Activated T-helper 9 cell treated with anti-CD3 and anti-CD28 coated beads, Interleukin-2, amount 50 U/mL, for 16 hours (primary cell): ENCODE results near the gene KDM4B.

Experiments used
- DNase-seq: peaks from one replicate; pipeline ENCODE4 v3.0.0-alpha.2; 2020; ENCODE audit warnings: low read depth

The KDM4B gene

DNA sequence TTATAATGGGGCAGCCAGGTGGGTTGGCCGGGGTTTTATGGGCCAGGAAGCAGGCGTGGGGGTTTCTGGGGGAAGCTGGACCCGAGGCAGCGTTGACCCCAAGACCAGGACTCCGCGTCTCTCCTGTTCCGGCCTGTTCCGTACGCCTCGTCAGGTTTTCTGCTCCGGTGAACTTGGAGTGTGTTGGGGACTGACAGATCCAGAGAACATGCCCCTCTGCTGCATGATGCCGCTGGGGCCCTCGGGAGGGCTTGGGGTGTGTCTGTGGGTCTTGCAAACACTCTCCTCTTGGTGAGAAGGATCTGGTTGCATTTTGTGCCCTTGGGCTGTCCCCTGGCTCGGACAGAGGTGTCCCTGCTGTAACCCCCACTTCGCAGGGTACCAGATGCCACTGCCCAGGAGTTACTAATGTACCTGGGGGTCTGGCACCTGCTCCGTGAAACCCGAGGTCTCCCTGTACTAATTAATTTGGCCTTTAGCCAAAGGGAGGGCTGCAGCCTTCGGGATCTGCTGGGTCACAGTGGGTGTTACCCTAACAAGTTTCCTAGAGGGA, 15.6 kb downstream of the KDM4B start:
- no peak for DNase-seq

DNA sequence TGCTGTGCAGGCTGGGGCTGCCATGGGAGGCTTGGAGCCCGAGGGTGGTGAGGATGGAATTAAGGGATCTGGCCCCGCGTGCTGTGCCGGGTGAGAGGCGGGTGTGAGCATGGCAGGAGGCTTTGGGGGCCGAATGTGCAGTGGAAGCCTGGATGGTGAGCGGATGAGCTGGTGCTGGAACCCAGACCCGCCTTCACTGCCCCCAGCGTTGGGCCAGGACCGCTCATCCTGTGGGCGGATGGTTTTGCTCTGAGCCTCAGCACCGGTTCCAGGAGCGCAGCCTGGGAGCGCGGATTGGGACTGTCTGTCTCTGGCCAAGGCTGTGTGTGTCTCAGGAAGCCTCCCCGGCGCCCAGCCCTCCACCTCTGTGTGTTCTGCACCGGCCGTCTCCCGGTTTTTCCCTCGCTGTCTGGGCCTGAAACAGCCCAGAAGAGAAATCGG, 16.7 kb downstream of the KDM4B start:
- DNase-seq = no peak

DNA sequence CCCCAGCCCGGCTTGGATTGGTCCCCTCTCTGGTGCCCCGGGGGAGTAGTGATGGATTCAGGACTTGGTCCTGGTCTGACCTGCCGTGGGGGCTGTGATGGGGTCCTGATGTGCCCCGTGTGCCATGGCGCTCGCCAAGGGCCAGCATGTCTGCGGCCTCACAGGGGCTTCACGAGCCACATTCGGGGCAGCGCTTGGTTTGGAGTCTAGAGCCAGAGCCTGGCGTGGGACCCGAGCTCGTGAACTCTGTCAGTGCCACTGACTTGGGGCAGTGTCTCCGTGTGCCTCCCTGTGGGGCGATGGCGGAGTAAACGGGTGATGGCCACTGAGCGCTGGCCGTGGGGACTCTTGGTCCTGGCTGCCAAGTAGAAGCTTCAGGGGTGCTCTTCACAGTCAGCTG, 17.1 kb downstream of the KDM4B start:
- no peak for DNase-seq

DNA sequence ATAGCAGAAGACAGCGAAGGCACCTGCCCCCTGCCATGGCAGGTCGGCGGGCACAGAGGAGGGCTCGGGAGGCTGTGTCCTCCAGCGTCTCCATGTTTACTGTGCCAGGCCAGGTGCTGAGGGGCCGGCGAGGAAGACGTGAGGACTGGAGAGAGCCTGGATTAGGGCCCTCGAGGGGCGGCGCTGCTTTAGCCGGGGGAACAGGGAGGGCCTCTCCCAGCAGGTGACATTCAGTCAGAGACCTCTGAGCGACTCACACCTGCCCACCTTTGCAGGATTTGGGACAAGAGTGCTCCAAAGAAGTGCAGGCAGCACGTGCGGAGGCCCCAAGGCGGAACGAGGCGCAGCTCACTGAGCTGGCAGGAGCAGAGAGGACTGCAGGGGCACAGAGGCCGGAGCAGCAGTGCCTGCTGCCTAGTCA, 17.6 kb downstream of the KDM4B start:
- DNase-seq = no peak

DNA sequence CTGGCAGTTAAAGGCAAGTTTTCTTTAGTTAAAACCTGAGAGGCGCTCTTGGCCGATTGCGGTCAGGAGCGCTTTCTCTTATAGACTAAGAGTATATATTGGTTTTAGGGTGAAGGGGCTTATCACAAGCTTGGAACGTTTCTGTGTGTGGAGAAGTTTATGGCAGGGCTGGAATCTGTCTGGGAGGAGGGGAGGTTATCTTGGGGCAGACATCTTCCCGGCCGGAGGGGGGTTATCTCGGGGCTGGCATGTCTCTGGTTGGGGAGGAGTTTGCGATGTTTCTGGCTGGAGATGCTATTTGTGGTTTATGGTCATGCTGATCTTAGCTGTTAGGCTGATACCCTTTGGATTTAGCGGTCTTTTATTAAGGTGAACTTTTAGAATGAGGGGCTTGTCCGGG, 18.3 kb downstream of the KDM4B start:
- no peak for DNase-seq

DNA sequence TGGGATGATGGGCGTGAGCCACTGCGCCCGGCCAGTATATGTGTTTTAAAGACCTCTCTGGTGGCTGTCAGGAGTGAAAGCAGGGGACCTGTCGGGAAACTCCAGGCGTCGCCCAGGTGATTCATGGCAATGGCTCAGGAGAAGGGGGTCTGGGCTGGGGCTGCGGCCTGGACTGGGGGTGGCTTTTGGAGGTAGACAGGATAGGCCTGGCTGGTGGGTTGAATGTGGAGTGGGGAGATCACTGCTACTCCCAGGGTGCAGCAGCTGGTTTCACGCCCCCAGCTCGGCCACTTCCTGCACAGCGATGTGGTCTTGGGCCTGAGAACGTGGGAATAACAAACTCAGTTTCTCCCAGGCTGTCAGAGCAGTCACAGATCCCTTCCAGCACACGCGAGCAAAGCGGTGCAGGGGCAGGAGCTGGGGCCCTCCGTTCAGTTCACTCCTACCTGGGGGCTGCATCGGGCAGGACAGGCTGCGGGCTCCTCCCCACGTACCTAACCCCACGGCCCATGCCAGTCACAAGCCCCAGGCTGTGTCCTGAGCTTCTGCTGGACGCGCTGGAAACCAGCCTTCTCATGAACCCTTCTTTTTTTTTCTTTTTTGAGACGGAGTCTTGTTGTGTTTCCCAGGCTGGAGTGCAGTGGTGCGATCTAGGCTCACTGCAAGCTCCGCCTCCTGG, 18.9 kb downstream of the KDM4B start:
- no peak for DNase-seq

DNA sequence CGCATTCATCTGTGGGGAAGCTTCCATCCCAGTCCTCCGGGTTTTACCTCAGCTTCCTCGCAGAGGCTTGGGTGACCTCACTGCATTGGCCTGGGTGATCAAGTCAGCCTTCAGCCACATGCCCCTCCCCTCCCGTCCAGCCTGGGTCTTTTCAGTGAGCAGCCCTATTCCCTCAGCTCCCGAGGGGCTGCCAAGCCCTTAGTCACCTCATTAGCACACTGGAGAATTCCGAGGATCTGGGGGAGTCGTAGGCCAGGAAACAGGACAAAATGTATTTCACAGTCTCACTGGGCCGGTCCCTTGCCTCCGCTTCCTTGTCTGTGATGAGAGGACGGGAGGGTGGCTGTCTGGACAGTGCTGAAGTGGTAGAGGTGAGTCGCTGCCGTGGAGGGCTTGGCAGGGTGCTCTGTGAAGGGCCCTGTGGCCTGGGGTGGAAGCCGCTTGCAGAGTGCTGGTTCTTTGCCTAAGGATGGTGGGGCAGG, 19.9 kb downstream of the KDM4B start:
- DNase-seq = no peak

DNA sequence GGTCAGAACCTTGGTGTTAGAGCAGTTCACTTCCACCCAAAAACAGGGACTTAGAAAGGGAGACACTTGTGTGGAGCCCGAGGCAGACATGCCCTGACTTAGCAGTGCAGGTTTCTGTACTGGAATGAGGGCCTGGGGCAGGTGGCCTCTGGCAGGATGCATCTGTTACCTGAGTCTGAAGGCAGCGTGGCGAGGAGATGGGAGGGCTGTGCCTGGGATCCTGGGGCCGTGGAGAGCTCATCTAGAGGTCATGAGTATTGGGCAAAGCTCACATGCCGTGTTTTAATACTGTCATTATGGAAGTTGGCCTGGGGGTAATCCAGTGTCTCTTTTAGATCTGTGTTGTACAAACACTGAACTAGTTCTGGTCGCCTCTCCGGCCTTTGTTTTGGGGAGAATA, 21.4 kb downstream of the KDM4B start:
- DNase-seq = no peak

DNA sequence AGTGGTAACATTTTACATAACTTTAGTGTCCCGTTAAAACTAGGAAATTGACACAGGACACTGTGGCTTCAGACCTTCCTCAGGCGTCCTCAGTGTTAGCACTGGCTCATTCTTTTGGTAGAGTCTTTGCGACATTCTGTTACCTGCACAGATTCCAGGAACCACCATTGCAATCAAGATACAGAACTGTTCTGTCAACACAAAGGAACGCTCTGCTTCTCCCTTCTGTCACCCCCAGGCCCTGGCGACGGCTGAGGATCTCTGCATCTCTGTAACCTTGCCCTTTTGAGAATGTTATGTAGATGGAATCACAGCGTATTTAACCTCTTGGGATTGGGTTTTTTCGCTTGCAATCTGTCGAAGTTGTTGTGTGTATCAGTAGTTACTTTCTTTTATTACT, 22.6 kb downstream of the KDM4B start:
- DNase-seq = no peak

DNA sequence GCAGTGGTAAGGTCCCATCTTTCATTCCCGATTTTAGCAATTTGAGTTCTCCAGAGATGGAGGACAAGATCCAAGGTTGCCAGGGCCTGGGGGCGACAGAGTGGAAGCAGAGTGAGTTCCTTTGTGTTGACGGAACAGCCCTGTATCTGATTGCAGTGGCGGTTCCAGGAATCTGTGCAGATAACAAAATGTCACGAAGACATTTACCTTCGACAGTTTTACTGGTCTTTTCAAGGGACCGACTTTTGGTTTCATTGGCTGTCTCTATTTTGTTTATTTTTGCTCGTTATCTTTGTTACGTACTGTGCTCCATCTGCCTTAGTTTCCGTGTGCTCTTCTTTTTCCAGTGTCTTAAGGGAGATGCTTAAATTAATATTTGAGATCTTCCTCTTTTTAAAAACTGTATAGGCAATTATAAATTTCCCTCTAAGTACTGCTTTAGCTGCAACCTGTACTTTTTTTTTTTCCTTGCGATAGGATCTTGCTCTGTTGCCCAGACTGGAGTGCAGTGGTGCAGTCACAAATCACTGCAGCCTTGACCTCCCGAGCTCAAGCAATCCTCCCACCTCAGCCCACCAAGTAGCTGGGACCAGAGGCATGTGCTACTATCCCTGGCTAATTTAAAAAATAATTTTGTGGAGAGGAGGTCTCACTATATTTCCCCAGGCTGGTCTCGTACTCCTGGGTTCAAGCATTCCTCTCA, 23.2 kb downstream of the KDM4B start:
- DNase-seq = no peak

DNA sequence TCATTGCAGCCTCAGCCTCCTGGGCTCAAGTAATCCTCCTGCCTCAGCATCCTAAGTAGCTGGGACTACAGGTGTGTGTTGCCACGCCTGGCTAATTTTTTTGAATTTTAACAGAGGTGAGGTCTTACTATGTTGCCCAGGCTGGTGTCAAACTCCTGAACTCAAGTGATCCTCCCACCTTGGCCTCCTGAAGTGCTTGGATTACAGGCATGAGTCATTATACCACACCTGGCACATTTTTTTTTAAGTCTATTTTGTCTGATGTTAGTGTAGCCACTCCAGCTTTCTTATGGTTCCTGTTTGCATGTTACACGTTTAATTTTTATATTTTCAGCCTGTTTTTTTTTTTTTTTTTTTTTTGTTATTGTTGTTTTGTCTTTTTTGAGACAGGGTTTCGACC, 24.8 kb downstream of the KDM4B start:
- DNase-seq = no peak

DNA sequence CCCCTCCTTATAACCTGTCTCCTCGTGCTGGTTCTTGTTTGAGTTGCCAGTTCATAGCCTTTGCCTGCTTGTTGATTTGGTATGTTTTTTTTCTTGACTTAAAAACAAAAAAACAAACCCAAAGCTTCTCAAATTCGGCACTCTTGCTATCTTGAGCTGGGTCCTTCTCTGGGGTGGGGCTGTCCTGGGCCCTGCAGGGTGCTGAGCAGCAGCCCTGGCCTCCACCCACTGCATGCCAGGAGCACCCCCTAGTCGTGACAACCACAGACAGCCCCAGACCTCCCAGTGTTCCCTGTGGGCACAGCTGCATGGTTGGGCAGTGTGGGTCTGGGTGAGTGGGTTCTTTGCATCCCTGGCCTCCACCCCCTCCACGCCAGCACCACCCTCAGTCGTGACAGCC, 27.8 kb downstream of the KDM4B start:
- DNase-seq = no peak

DNA sequence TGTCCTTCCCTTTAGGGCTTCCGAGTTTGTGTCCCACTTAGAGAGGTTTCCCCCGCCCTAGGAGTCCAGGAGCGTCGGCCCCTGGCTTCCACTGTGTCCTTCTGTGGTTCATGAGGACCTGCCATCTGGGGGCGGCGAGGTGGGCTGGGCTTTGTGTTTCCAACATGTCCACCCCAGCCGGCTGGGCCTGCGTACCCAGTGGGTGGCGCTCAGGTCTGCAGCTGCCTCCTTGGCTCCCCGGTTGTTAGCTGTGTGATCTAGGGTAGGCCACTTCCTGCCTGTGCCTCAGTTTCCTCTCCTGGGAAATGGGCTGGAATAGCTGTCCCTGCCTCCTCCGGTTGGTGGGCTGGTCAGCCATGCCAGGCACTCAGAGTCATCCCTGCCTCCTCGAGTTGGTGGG, 28.4 kb downstream of the KDM4B start:
- DNase-seq = no peak

DNA sequence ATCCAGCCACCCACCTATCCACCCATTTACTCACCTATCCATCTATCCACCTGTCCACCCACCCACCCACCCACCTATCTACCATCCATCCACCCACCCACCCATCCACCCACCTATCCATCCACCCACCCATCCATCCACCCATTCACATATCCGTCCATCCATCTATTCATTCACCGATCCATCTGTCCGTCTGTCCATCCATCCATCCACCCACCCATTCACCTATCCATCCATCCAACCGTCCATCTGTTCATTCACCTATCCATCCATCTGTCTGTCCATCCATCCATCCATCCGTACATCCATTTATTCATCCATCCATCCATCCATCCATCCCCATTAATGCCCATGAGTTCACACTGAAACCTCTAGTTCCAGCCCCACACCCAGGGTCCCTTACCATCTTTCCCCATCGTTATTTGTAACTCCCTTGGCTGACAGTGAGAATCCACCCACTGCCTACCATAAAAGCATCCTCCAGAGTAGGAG, 31.3 kb downstream of the KDM4B start:
- DNase-seq = no peak

DNA sequence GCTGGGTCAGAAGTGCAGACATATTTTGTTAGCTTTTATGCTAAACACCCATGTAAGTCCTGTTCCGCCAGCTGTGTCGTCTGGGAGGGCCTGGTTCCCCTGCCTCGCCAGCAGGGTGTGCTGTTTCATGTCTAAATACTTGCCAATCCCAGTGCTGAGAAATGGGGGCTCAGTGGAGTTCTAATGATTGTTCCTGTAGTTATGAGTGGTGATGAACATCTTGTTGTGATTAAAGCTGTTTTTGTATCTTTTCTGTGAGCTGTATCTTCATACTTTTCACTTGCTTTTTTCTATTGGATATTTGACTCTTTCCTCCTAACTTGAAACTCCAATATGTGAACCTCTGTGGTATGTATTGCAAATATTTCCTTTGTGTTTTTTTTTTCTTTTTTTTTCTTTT, 32.7 kb downstream of the KDM4B start:
- no peak for DNase-seq

DNA sequence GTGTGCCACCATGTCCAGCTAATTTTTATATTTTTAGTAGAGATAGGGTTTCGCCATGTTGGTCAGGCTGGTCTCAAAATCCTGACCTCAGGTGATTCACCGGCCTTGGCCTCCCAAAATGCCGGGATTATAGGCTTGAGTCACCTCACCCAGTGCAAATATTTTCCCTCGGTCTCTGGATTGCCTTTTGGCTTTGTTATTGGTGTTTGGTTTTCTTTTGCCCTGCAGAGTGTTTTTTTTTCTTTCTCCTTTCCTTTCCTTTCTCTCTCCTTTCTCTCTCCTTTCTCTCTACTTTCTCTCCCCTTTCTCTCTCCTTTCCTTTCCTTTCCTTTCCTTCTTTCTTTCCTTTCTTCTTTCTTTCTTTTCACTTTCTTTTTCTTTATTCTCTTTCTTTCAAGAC, 33.2 kb downstream of the KDM4B start:
- no peak for DNase-seq

DNA sequence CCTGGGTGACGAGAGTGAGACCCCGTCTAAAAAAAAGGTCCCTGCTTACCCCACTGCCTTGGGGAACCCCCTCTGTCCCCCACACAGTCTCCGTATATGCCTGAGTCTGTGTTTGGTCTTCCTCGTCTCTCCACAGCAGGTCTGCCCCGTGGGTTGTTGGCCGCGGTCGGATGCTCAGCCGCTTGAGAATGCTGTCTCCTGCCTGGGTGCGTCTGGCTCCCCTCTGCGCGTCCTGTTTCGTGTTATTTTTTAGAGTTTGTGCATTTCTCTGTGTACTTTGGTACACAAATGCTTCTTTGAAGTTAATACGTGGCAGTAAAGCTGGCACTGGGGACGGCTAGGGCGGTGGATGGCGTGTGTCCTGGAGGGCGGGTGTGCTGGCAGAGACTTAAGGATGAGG, 34.9 kb downstream of the KDM4B start:
- no peak for DNase-seq

DNA sequence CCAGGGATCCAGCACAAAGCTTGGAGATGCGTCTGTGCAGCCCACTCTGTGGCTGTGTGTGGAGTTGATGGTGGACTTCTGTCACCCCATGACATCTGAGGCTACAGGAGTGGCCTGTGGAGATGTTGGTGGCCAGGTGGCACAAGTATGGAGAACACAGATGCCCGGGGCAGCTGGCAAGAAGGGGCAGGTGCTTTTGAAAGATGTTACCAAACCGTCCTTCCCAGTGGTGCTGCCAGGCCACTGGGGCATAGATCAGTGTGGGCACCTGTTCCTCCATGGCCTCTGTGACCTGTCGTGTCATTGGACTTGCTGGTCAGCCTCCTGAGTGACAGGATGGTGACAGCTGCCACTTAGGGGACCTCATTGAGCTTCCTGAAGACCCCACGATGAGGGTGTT, 36.2 kb downstream of the KDM4B start:
- DNase-seq = no peak

DNA sequence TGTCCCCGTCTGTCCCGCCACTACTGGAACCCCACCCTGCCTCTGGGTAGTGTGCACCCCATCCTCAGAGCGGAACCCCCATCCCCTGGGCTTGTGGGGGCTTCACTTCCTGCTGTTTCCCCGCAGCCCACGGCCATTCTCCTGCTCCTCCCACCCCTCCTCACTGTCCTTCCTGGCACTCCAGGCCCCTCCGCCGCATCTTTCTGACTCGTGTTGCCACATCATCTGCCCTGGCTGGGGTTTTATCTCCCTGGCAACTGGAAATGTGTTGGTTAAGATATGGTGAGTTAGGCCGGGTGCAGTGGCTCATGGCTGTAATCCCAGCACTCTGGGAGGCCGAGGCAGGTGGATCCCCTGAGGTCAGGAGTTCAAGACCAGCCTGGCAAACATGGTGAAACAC, 37.3 kb downstream of the KDM4B start:
- DNase-seq = no peak

DNA sequence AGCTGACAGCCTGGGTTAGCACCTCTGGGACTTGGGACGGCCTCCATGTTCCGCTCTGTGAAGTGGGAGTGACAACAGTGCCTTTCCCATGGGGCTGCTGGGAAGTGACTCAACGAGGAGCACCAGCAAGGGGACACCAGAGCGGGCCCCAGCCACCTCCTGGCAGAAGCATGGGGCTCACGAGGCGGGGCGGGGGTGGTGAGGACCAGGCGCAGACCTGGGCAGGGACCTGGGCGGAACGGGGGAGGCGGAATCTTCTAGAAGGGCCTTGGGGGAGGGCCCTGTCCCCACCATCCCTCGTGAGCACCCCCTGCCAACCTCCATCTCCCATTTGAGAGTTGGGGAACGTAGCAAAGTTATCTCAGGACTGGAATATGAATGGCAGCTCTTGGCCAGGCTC, 37.9 kb downstream of the KDM4B start:
- no peak for DNase-seq

DNA sequence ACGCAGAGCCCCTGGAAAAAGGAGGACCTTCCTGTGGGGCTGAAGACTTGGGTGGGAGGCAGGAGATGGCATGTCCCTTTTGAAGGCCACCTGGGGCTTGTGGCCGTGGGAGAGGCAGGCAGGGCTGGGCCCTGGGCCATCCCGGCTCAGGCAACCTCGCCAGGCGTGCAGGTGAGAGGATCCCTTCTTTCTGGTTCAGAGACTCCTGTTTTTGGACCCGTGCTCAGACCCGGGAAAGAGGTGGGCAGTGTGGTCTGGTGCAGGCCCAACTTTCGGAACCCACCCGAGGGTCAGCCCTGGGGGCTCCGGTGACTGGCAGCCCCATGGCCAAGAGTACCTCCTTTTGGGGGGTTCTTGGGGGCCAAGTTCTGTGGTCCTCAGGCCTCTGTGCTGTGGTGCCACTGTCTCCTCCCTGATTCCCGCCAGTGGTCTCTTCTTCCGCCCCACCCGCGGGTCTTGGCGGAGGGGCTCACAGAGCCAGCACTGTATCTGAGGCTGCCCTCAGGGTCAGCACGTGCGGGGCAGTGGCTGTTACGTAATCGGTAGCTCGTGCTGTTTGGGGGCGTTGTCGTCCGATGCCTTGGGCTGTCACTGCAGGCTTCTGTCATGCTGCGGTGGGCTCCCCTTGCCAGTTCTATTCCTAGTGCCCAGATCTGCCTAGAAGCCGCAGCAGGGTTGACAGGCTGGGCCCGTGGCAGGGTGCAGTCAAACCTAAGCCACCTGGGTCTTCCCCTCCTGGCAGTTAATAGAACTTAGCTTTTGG, 42.7 kb downstream of the KDM4B start:
- DNase-seq = no peak

DNA sequence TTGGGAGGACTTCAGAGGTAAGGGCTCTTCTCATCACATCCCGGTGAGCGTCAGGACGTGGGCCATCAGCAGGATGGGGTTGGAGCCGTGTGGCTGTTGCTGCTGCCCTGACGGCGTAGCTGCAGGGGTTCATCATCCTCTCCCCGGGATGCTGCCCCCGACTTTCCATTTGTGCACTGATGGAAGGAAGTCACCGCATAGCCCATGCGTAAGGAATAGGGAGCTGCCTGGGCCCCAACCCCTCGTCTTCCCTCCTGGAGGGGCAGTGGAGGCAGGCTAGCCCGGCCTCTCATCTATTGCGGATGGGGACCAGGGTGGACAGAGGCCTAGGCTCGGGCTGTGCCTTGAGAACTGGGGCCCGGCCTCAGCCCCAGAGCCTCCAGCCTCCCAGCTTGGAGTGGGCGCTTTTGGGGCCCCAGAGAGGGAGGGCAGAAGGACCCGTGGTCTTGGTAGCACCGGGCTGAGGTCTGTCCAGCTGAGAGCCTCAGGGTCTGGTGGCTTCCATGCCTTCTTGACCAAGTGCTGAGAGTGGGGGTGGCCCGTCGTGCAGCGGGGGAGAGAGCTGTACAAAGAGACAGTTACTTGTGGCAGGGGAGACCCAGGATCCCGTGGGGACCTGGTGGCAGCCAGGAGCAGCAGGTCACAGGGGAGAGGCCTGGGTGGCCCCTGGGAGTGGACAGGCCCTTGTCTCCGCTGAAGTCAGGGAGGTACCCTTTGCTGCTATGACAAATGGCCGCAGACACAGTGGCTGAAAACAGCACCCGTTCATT, 44.0 kb downstream of the KDM4B start:
- no peak for DNase-seq
